ENCODE measurements around the gene TSPAN9. TPM values are rescaled to one million over a fixed set of nuclear protein-coding genes. Genes with fewer than 3 reads are reported as not detected.
A peak's percentile ranks its signal among the peaks of the same experiment; 100 is the strongest.

Gene TSPAN9
- total and polyA plus RNA-seq, 8 donors, result 1.4 to 58.3 (median 7.9) TPM

GRCh38 chr12:3084742-3085141 lies 7.6 kb downstream of the TSPAN9 start:
- intact Hi-C loops (cut with DNase I; ENCODE audit: low total_unique reads), result no loop called here
- H3K36me3 ChIP-seq, result peaks cover 0 to 7% (median 0%) of the 10 kb centered on the region in 4 donors
- peaks cover 0 to 67% (median 9%) of the 10 kb centered on the region in 4 donors for H3K4me1 ChIP-seq
- peak overlapping the region in 1 of 5 donors; percentile 56 for H3K27ac ChIP-seq
- H3K9me3 ChIP-seq, result no peaks in the 10 kb centered on the region
- no peak overlapping the region for H3K4me3 ChIP-seq
- no peaks in the 10 kb centered on the region for H3K27me3 ChIP-seq
- DNase-seq, result no peak
- 81 to 95% (median 94%) methylated on average over 11 to 12 of the region's 12 CpGs for WGBS, 5 donors
- TF ChIP-seq CTCF (IDR thresholded peaks at IDR 0.05) (no peak), POLR2A (IDR thresholded peaks at IDR 0.05) (no peak), EP300 (IDR thresholded peaks at IDR 0.05) (no peak), POLR2AphosphoS5 (IDR thresholded peaks at IDR 0.05) (no peak)

GRCh38 chr12:3085341-3086139 lies 8.4 kb downstream of the TSPAN9 start:
- peak overlapping the region in 1 of 5 donors; percentile 56 for H3K27ac ChIP-seq
- peaks cover 0 to 7% (median 0%) of the 10 kb centered on the region in 4 donors for H3K36me3 ChIP-seq
- no peak for DNase-seq
- TF ChIP-seq POLR2A (IDR thresholded peaks at IDR 0.05), result no peak
- TF ChIP-seq CTCF (IDR thresholded peaks at IDR 0.05), result no peak
- H3K4me3 ChIP-seq, result no peak overlapping the region
- H3K27me3 ChIP-seq, result no peaks in the 10 kb centered on the region
- H3K9me3 ChIP-seq, result no peaks in the 10 kb centered on the region
- peaks cover 0 to 65% (median 9%) of the 10 kb centered on the region in 4 donors for H3K4me1 ChIP-seq
- WGBS, 5 donors, result 64 to 80% (median 75%) methylated on average over 18 to 19 of the region's 19 CpGs
- intact Hi-C loops (cut with DNase I; ENCODE audit: low total_unique reads), result no loop called here

GRCh38 chr12:3086211-3086610 lies 9.0 kb downstream of the TSPAN9 start:
- TF ChIP-seq EP300 (IDR thresholded peaks at IDR 0.05) (no peak), POLR2AphosphoS5 (IDR thresholded peaks at IDR 0.05) (no peak), CTCF (IDR thresholded peaks at IDR 0.05) (no peak), POLR2A (IDR thresholded peaks at IDR 0.05) (no peak)
- Histone ChIP-seq H3K4me1 (peaks cover 0 to 58% (median 9%) of the 10 kb centered on the region in 4 donors), H3K36me3 (peaks cover 0 to 7% (median 2%) of the 10 kb centered on the region in 4 donors), H3K9me3 (no peaks in the 10 kb centered on the region), H3K27ac (no peak overlapping the region), H3K4me3 (no peak overlapping the region), H3K27me3 (no peaks in the 10 kb centered on the region)
- 56 to 78% (median 67%) methylated on average over 4 of the region's 4 CpGs for WGBS, 5 donors
- intact Hi-C loops (cut with DNase I; ENCODE audit: low total_unique reads), result no loop called here
- no peak for DNase-seq

- H3K4me3 ChIP-seq, result no peak overlapping the region
- no peaks in the 10 kb centered on the region for H3K9me3 ChIP-seq
- intact Hi-C loops (cut with DNase I; ENCODE audit: low total_unique reads), result no loop called here
- H3K36me3 ChIP-seq, result peaks cover 0 to 7% (median 2%) of the 10 kb centered on the region in 4 donors
- 90 to 93% (median 92%) methylated on average over 9 of the region's 9 CpGs for WGBS, 5 donors
- H3K4me1 ChIP-seq, result peaks cover 0 to 59% (median 11%) of the 10 kb centered on the region in 4 donors
- DNase-seq, result no peak
- TF ChIP-seq EP300 (IDR thresholded peaks at IDR 0.05) (no peak), POLR2A (IDR thresholded peaks at IDR 0.05) (no peak), POLR2AphosphoS5 (IDR thresholded peaks at IDR 0.05) (no peak), CTCF (IDR thresholded peaks at IDR 0.05) (no peak)
- H3K27me3 ChIP-seq, result no peaks in the 10 kb centered on the region
- H3K27ac ChIP-seq, result no peak overlapping the region
These were observed 9.6 kb downstream of the TSPAN9 start for GRCh38 chr12:3086729-3087323.
